Tibial artery (tissue), 4 donors: ENCODE measurements around the gene BAK1.

Experiments used
- DNase-seq, 2 donors: peaks; one replicate each; pipeline ENCODE4 v3.0.0-alpha.2; 2019
- H3K27ac ChIP-seq, 2 donors: fragments of 200-600 bp; sonication (generic) in 1 of 2; 1 replicate in 1 of 2; 2 replicates in 1 of 2; pipeline ENCODE4 v1.5.1; 2018 to 2019; ENCODE audit warnings: mild to moderate bottlenecking in 1 of 2
- H3K27me3 ChIP-seq, 2 donors: fragments of 200-600 bp; sonication (generic) in 1 of 2; one replicate each; pipeline versions ENCODE4 v1.5.1 to v1.6.0; 2016 to 2019
- H3K36me3 ChIP-seq, 3 donors: fragments of 200-600 bp; sonication (generic) in 2 of 3; one replicate each; pipeline ENCODE4 v1.5.1; 2016 to 2019; ENCODE audit warnings: mild to moderate bottlenecking in 2 of 3
- H3K4me1 ChIP-seq, 4 donors: fragments of 200-600 bp; sonication (generic) in 2 of 4; 1 replicate in 3 of 4; 2 replicates in 1 of 4; pipeline ENCODE4 v1.5.1; 2016 to 2019
- H3K4me3 ChIP-seq, 2 donors: fragments of 200-600 bp; sonication (generic) in 1 of 2; 1 replicate in 1 of 2; 2 replicates in 1 of 2; pipeline ENCODE4 v1.5.1; 2018 to 2019; ENCODE audit warnings: mild to moderate bottlenecking in 2 of 2
- H3K9me3 ChIP-seq, 3 donors: fragments of 200-600 bp; sonication (generic) in 1 of 3; one replicate each; pipeline ENCODE4 v1.5.1; 2016 to 2019
- CTCF ChIP-seq, 2 experiments: fragments of 200-600 bp in 1 of 2; fragments of 450-650 bp in 1 of 2; IDR thresholded peaks; one replicate each; pipeline ENCODE4 v1.5.1; 2017 to 2019; ENCODE audit warnings: antibody characterized with exemption in 2 of 2, mild to moderate bottlenecking in 1 of 2, moderate library complexity in 1 of 2
- intact Hi-C: fragments of 100-400 bp; cut with DNase I; formaldehyde crosslinking; loops from one replicate; pipeline ENCODE4 v1.15.0; 2023; ENCODE audit warnings: low total_unique reads

BAK1 gene

GRCh38 chr6:33592595-33593413, 12.7 kb upstream of the BAK1 start:
- DNase-seq: peak in 1 of 2 donors; percentile 64
- intact Hi-C loops: no loop called here

GRCh38 chr6:33592280-33592594, 12.2 kb upstream of the BAK1 start:
- no peak for TF ChIP-seq CTCF (IDR thresholded peaks at IDR 0.05)
- no peak overlapping the region for H3K4me3 ChIP-seq
- no peaks in the 10 kb centered on the region for H3K9me3 ChIP-seq
- intact Hi-C loops: no loop called here
- no peaks in the 10 kb centered on the region for H3K36me3 ChIP-seq
- no peak for DNase-seq
- H3K27ac ChIP-seq: no peak overlapping the region
- peaks cover 0 to 16% (median 7%) of the 10 kb centered on the region in 4 donors for H3K4me1 ChIP-seq
- peaks cover 0 to 20% of the 10 kb centered on the region in 2 donors for H3K27me3 ChIP-seq

More at GRCh38 chr6:33592595-33593413, 12.7 kb upstream of the BAK1 start:
- Histone ChIP-seq H3K36me3 (no peaks in the 10 kb centered on the region), H3K4me3 (no peak overlapping the region), H3K27ac (no peak overlapping the region), H3K27me3 (peaks cover 0 to 20% of the 10 kb centered on the region in 2 donors), H3K4me1 (peaks cover 0 to 16% (median 7%) of the 10 kb centered on the region in 4 donors), H3K9me3 (no peaks in the 10 kb centered on the region)
- no peak for TF ChIP-seq CTCF (IDR thresholded peaks at IDR 0.05)

GRCh38 chr6:33591424-33592032, 11.5 kb upstream of the BAK1 start:
- Histone ChIP-seq H3K27me3 (peaks cover 0 to 20% of the 10 kb centered on the region in 2 donors), H3K4me1 (peaks cover 0 to 16% (median 7%) of the 10 kb centered on the region in 4 donors), H3K9me3 (no peaks in the 10 kb centered on the region), H3K4me3 (no peak overlapping the region), H3K27ac (no peak overlapping the region), H3K36me3 (no peaks in the 10 kb centered on the region)
- no peak for DNase-seq
- intact Hi-C loops: no loop called here
- no peak for TF ChIP-seq CTCF (IDR thresholded peaks at IDR 0.05)

GRCh38 chr6:33590531-33591198, 10.6 kb upstream of the BAK1 start:
- TF ChIP-seq CTCF (IDR thresholded peaks at IDR 0.05): no peak
- Histone ChIP-seq H3K27ac (no peak overlapping the region), H3K9me3 (no peaks in the 10 kb centered on the region), H3K4me1 (peaks cover 0 to 18% (median 10%) of the 10 kb centered on the region in 4 donors), H3K27me3 (peaks cover 0 to 20% of the 10 kb centered on the region in 2 donors), H3K4me3 (no peak overlapping the region), H3K36me3 (no peaks in the 10 kb centered on the region)
- intact Hi-C loops: no loop called here
- DNase-seq: no peak

GRCh38 chr6:33589731-33590530, 9.9 kb upstream of the BAK1 start:
- no peak overlapping the region for H3K27ac ChIP-seq
- H3K4me1 ChIP-seq: peaks cover 0 to 23% (median 13%) of the 10 kb centered on the region in 4 donors

More at GRCh38 chr6:33589731-33590530, 9.9 kb upstream of the BAK1 start:
- peak; percentile 49 to 50 for TF ChIP-seq CTCF (IDR thresholded peaks at IDR 0.05)
- H3K27me3 ChIP-seq: peaks cover 0 to 17% of the 10 kb centered on the region in 2 donors
- no peaks in the 10 kb centered on the region for H3K9me3 ChIP-seq
- no peak overlapping the region for H3K4me3 ChIP-seq
- H3K36me3 ChIP-seq: no peaks in the 10 kb centered on the region
- intact Hi-C loops: loop anchor here (5.0 to 10.0 kb wide), 3 partner anchors 107 to 562 kb away; no protein-coding TSS in a partner anchor
- peak in 1 of 2 donors; percentile 47 for DNase-seq
